ENCODE data around the gene TMEM121.

DNA sequence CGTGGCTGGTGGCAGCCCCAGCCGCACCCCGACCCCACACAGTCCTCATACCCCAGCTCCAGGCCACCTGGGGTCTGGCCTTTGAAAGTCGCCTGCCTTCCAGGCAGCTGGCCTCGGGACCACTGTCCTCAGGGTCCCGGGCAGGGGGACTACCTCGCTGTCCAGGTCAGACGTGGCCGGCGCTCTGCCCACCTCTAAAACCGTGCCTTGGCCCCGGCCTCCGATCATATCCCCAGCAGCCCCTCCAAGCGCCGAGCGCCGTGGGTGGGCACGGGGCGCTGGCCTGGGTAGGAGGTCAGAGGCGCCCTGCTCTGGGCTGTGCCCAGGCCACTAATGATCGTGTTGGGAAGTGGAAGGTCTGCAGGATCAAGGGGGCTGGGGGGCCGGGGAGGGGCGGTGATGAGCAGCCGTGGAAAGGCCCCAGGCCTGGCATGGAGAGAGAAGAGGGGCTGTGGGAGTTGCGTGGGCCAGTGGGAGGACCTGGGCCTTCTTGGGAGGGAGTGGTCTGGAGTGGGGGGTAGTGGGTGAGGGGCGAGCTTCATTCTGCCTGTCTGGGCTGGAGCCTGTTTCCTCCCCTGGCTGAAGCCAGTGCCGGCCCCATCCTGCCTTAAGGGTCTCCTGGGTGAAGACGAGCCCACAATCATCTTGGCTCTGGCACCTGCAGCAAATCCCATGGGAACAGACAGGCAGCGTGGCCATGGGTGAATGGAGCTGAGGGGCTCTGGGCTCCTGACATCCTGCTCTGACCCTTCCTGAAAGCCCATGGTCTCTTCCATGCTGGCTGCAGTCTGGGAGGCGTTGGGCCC is 4.9 kb downstream of the TMEM121 start:
- no peak for TF ChIP-seq POLR2A (IDR thresholded peaks at IDR 0.05; ENCODE audit: low read depth, low read length)
- no peak for TF ChIP-seq BHLHE40 (IDR thresholded peaks at IDR 0.05; ENCODE audit: low read depth, low read length)
- TF ChIP-seq, protein P1, sequence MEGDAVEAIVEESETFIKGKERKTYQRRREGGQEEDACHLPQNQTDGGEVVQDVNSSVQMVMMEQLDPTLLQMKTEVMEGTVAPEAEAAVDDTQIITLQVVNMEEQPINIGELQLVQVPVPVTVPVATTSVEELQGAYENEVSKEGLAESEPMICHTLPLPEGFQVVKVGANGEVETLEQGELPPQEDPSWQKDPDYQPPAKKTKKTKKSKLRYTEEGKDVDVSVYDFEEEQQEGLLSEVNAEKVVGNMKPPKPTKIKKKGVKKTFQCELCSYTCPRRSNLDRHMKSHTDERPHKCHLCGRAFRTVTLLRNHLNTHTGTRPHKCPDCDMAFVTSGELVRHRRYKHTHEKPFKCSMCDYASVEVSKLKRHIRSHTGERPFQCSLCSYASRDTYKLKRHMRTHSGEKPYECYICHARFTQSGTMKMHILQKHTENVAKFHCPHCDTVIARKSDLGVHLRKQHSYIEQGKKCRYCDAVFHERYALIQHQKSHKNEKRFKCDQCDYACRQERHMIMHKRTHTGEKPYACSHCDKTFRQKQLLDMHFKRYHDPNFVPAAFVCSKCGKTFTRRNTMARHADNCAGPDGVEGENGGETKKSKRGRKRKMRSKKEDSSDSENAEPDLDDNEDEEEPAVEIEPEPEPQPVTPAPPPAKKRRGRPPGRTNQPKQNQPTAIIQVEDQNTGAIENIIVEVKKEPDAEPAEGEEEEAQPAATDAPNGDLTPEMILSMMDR (conservative IDR thresholded peaks at IDR 0.05; ENCODE audit: low read depth, low read length), result no peak
- TF ChIP-seq FOS (IDR thresholded peaks at IDR 0.05; ENCODE audit: low read depth, low read length), result no peak
- no peak for TF ChIP-seq RFX5 (IDR thresholded peaks at IDR 0.05; ENCODE audit: low read depth, low read length)
- no peak for TF ChIP-seq MAFK (IDR thresholded peaks at IDR 0.05; ENCODE audit: low read depth, low read length)
- no peak for TF ChIP-seq RCOR1 (IDR thresholded peaks at IDR 0.05; ENCODE audit: insufficient replicate concordance, low read length)
- no peak for TF ChIP-seq MAZ (IDR thresholded peaks at IDR 0.05; ENCODE audit: borderline replicate concordance, low read depth, low read length)
- TF ChIP-seq SMC3 (IDR thresholded peaks at IDR 0.05; ENCODE audit: low read depth, low read length), result no peak

Measured in IMR-90 (cell line).